PC-9 (cell line): ENCODE measurements around the gene ATXN1. TPM values are rescaled to one million over a fixed set of nuclear protein-coding genes. Genes with fewer than 3 reads are reported as not detected.

Experiments used
- BruUV-seq: library from RNA; stranded (reverse); fragments of 400-500 nt; replicated peaks from 2 replicates; lab custom pipeline; 2021; lab: Mats Ljungman, UMichigan
- CTCF ChIA-PET: fragments of 300-600 bp; sonication (Branson Sonifier 250); formaldehyde crosslinking; loops from one replicate; lab custom pipeline; 2022; ENCODE audit warnings: antibody characterized with exemption; lab: Charles Lee
- POLR2A ChIA-PET: fragments of 300-600 bp; sonication (Branson Sonifier 250); formaldehyde crosslinking; loops from one replicate; lab custom pipeline; 2022; ENCODE audit warnings: antibody characterized with exemption; ENCODE audit not compliant: unreplicated experiment; lab: Charles Lee
- DNase-seq, 2 experiments: peaks; one replicate each; pipeline versions ENCODE4 v3.0.0 to v3.0.0-alpha.2; 2015 to 2022; ENCODE audit warnings: mixed read lengths in 1 of 2
- H2AFZ ChIP-seq: fragments of 200-600 bp; sonication (generic); 2 replicates; pipeline ENCODE4 v1.8.1; 2017; ENCODE audit warnings: antibody characterized with exemption
- H3F3A ChIP-seq: fragments of 200-600 bp; sonication (generic); 2 replicates; pipeline ENCODE4 v1.8.1; 2017; ENCODE audit warnings: antibody characterized with exemption, mild to moderate bottlenecking, low read depth; ENCODE audit not compliant: insufficient read depth
- H3K27ac ChIP-seq: fragments of 200-600 bp; sonication (generic); 2 replicates; pipeline ENCODE4 v1.6.1; 2016; ENCODE audit warnings: mixed run types
- H3K27me3 ChIP-seq: fragments of 200-600 bp; sonication (generic); 2 replicates; pipeline ENCODE4 v1.6.1; 2016; ENCODE audit warnings: low read depth, mixed run types; ENCODE audit not compliant: insufficient read depth
- H3K36me3 ChIP-seq: fragments of 200-600 bp; sonication (generic); 2 replicates; pipeline ENCODE4 v1.6.1; 2016; ENCODE audit warnings: low read depth, mixed run types
- H3K4me1 ChIP-seq: fragments of 200-600 bp; sonication (generic); replicated peaks from 2 replicates; pipeline ENCODE4 v1.6.1; 2016; ENCODE audit warnings: mixed run types; ENCODE audit not compliant: insufficient read depth
- H3K4me2 ChIP-seq: fragments of 200-600 bp; sonication (generic); 2 replicates; pipeline ENCODE4 v1.6.1; 2017; ENCODE audit warnings: mixed run types
- H3K4me3 ChIP-seq: fragments of 200-600 bp; sonication (generic); 2 replicates; pipeline ENCODE4 v1.6.1; 2016; ENCODE audit warnings: mixed run types
- H3K79me2 ChIP-seq: fragments of 200-600 bp; sonication (generic); 2 replicates; pipeline ENCODE4 v1.6.1; 2017; ENCODE audit warnings: low read depth, mixed run types
- H3K9me2 ChIP-seq: fragments of 200-600 bp; sonication (generic); 2 replicates; pipeline ENCODE4 v1.8.1; 2017; ENCODE audit warnings: mild to moderate bottlenecking; ENCODE audit not compliant: insufficient read depth
- H3K9me3 ChIP-seq: fragments of 200-600 bp; sonication (generic); 2 replicates; pipeline ENCODE4 v1.8.1; 2016; ENCODE audit warnings: low read depth; ENCODE audit not compliant: insufficient read depth
- H4K20me1 ChIP-seq: fragments of 200-600 bp; sonication (generic); 2 replicates; pipeline ENCODE4 v1.8.1; 2017; ENCODE audit not compliant: insufficient read depth
- CTCF ChIP-seq: fragments of 200-600 bp; sonication (generic); conservative IDR thresholded peaks from 2 replicates; pipeline ENCODE4 v1.6.1; 2017; ENCODE audit warnings: mixed run types, antibody characterized with exemption, mild to moderate bottlenecking, moderate library complexity
- EZH2 ChIP-seq: fragments of 200-600 bp; sonication (generic); IDR thresholded peaks from 2 replicates; pipeline ENCODE4 v1.8.0; 2017; ENCODE audit warnings: antibody characterized with exemption, low read depth
- intact Hi-C: fragments of 100-400 bp; cut with micrococcal nuclease; formaldehyde crosslinking; loops from one replicate; pipeline ENCODE4 v1.10.0; 2022; ENCODE audit not compliant: unreplicated experiment
- total RNA-seq: library from RNA; stranded (reverse); gene quantifications from 2 replicates; pipeline ENCODE4 v1.2.3, GENCODE V29; 2021

ATXN1 gene
- total RNA-seq, 1 experiment from 2014 or later = 42.7 TPM

DNA sequence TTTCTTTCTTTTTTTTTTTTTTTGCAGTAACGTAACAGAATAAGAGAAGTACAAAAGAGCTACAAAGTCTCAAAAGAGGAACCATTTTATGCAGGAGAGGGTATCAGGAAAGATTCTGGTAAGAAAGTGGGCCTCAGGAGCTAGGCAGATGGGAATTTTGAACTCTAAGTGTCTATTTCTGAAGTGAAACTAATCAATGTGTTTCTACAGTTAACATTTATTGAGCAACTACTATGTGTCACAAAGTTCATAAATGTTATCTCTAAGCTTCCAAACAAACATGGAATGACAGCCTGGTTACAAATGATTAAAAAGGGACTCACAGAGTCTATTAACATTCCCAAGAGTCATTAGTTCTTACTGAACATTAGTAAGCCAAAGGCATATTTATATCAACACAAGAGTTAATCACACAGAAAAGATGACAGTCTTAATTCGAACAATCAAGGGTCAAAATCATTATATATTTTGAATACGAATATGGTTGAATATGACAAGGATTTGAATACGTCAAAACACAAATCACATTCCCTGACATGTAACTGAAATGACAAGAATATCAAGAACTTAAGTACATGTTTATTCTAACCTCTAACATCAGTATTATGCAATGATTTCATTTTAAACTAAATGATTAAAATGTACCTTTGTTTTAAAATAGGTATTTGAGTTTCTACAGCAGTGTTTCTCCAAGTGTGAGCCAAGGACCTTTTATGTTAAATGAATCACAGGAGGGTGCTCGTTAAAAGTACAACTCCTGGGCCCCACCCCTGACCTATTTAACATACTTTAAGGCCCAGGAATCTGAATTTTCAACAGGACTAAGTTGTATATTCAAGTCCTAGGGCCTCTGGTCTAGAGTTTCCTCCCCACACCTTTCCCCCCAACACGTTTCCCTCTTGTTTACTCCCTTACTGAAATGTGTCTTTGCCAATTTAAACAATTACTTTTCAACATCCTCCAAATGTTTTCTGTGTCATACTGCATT, 89.7 kb downstream of the ATXN1 start:
- H3K27ac ChIP-seq = peak overlapping the region; percentile 82
- ChIA-PET CTCF (interaction anchor here (0.6 kb wide), 1 partner anchor 1688 kb away, joined by 5 read pairs; no protein-coding TSS in a partner anchor), POLR2A (no interaction called here)
- DNase-seq = peak in 1 of 2 experiments; percentile 38
- peaks cover 51% of the 10 kb centered on the region for H3K4me1 ChIP-seq
- H3K36me3 ChIP-seq = 0 out of 2 replicates have a peak, but pooled peaks cover 4% of the 10 kb centered on the region
- H4K20me1 ChIP-seq = no peaks in the 10 kb centered on the region
- intact Hi-C loops = loop anchor here (5.0 kb wide), 1 partner anchor 41 kb away; no protein-coding TSS in a partner anchor
- BruUV-seq = no TSS peak
- peaks cover 7% of the 10 kb centered on the region; the same call in 1 of the 2 replicates for H3K79me2 ChIP-seq
- H3F3A ChIP-seq = peaks cover 14% of the 10 kb centered on the region
- peak overlapping the region; percentile 16; the same call in 1 of the 2 replicates for H3K4me2 ChIP-seq
- no peak overlapping the region for H2AFZ ChIP-seq
- H3K4me3 ChIP-seq = no peak overlapping the region
- TF ChIP-seq EZH2 (no peak), CTCF (no peak)
- no peaks in the 10 kb centered on the region for H3K9me2 ChIP-seq
- H3K9me3 ChIP-seq = no peaks in the 10 kb centered on the region
- H3K27me3 ChIP-seq = no peaks in the 10 kb centered on the region

GRCh38 chr6:16670617-16671051, 90.6 kb downstream of the ATXN1 start:
- Histone ChIP-seq H3K4me3 (no peak overlapping the region), H3K4me1 (peaks cover 44% of the 10 kb centered on the region), H3K27me3 (no peaks in the 10 kb centered on the region), H2AFZ (no peak overlapping the region), H3K36me3 (0 out of 2 replicates have a peak, but pooled peaks cover 4% of the 10 kb centered on the region), H3K9me2 (no peaks in the 10 kb centered on the region), H4K20me1 (no peaks in the 10 kb centered on the region), H3K9me3 (no peaks in the 10 kb centered on the region), H3K27ac (peak overlapping the region; percentile 82), H3K4me2 (peak overlapping the region; percentile 35; the same call in 1 of the 2 replicates), H3F3A (peaks cover 7% of the 10 kb centered on the region; the same call in 1 of the 2 replicates), H3K79me2 (no peaks in the 10 kb centered on the region)
- intact Hi-C loops = loop anchor here (5.0 kb wide), 1 partner anchor 42 kb away; no protein-coding TSS in a partner anchor
- ChIA-PET POLR2A (no interaction called here), CTCF (no interaction called here)
- BruUV-seq = no TSS peak
- no peak for DNase-seq
- TF ChIP-seq CTCF (no peak), EZH2 (no peak)

- peak in 1 of 2 experiments; percentile 45 for DNase-seq
- 0 out of 2 replicates have a peak, but pooled peaks cover 4% of the 10 kb centered on the region for H3K36me3 ChIP-seq
- ChIA-PET CTCF (no interaction called here), POLR2A (no interaction called here)
- H3K4me2 ChIP-seq = peak overlapping the region; percentile 35
- peaks cover 7% of the 10 kb centered on the region; the same call in 1 of the 2 replicates for H3F3A ChIP-seq
- no peaks in the 10 kb centered on the region for H3K9me2 ChIP-seq
- peaks cover 44% of the 10 kb centered on the region for H3K4me1 ChIP-seq
- intact Hi-C loops = loop anchor here (5.0 kb wide), 1 partner anchor 42 kb away; no protein-coding TSS in a partner anchor
- H3K79me2 ChIP-seq = no peaks in the 10 kb centered on the region
- H2AFZ ChIP-seq = no peak overlapping the region
- H3K9me3 ChIP-seq = no peaks in the 10 kb centered on the region
- H3K27ac ChIP-seq = peak overlapping the region; percentile 82
- H3K27me3 ChIP-seq = no peaks in the 10 kb centered on the region
- TF ChIP-seq EZH2 = no peak
- no peak for TF ChIP-seq CTCF
- no peak overlapping the region for H3K4me3 ChIP-seq
- H4K20me1 ChIP-seq = no peaks in the 10 kb centered on the region
- BruUV-seq = no TSS peak
Observed at GRCh38 chr6:16670183-16670582, 91.1 kb downstream of the ATXN1 start.
